Neuron (in vitro differentiated cells): Measurements from ENCODE around the gene RLBP1.

Source experiments
- H2AFZ ChIP-seq: one replicate; pipeline ENCODE4 v1.6.1; 2013; ENCODE audit warnings: low read depth, mild to moderate bottlenecking, inconsistent platforms, low read length, moderate library complexity
- H3K27me3 ChIP-seq: one replicate; pipeline ENCODE4 v1.6.1; 2013; ENCODE audit warnings: low read length; ENCODE audit not compliant: insufficient read depth
- H3K36me3 ChIP-seq: one replicate; pipeline ENCODE4 v1.6.1; 2013; ENCODE audit warnings: low read length; ENCODE audit not compliant: insufficient read depth
- H3K4me1 ChIP-seq: one replicate; pipeline ENCODE4 v1.6.1; 2013; ENCODE audit warnings: low read length; ENCODE audit not compliant: insufficient read depth
- H3K4me3 ChIP-seq: 2 replicates; pipeline ENCODE4 v1.5.1; 2013; ENCODE audit warnings: mild to moderate bottlenecking, low read length, moderate library complexity
- H3K9me3 ChIP-seq: one replicate; pipeline ENCODE4 v1.6.1; 2013; ENCODE audit warnings: low read length

RLBP1 gene

DNA sequence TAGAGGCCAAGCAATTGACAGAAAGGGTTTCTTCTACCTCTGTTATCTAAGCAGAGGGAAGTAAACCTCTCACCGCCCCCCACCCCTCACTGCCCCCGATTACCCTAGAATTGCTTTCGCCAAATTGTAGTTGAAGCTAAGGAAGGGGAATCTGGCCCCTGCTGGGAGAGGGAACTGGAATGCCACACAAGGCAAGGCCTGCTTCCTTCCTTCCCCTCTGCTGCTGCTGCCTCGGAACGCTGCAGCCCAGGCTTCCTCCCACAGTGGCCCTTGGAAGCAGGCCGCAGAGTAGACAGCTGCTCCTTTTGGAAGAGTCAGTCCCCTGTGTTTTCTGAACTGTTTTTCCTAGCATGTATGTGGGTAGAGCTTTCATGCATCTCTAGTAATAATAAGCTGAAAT lies 21.6 kb downstream of the RLBP1 start:
- Histone ChIP-seq H3K4me1 (peaks cover 51% of the 10 kb centered on the region), H3K36me3 (peaks cover 4% of the 10 kb centered on the region), H3K27me3 (no peaks in the 10 kb centered on the region), H3K4me3 (no peak overlapping the region), H2AFZ (no peak overlapping the region), H3K9me3 (no peaks in the 10 kb centered on the region)

DNA sequence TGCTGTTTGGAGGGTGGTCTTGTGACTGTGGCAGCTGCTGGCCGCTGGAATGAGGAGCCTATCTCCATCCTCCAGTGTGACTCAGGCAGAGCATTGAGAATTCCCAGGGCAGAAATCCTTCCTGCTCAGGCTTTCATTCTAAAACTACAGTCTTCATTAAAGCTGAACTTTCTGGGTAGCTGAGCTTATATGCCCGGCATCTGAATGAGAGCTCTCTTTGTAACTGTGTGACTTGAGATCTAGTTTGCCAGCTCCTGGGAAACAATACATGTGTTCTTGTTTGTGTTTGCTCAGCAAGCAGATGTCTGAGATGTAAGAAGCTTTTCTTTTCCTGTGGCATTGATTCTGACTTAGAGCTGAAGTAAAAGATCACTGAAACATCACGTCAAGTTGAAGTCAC lies 22.4 kb downstream of the RLBP1 start:
- Histone ChIP-seq H3K4me3 (no peak overlapping the region), H3K27me3 (no peaks in the 10 kb centered on the region), H3K4me1 (peaks cover 51% of the 10 kb centered on the region), H2AFZ (no peak overlapping the region), H3K36me3 (peaks cover 8% of the 10 kb centered on the region), H3K9me3 (no peaks in the 10 kb centered on the region)

DNA sequence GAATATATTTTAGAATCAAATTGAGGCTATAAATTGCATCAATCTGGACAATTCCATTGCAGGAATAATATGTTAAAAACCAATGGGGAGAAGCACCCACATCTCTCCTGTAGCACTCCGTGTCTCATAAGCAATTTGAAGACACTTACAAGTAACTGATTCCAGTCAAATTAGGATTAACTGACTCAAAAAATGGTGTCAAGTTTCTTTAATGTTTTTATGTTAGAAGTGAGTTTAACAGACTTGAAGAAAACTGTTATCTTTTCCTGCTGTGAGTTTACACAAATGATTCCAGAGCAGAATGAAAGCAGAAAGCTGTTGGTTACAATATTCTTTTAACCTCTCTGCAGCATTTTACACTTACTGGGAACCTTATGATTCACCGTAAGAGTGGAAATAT lies 23.2 kb downstream of the RLBP1 start:
- Histone ChIP-seq H3K9me3 (no peaks in the 10 kb centered on the region), H3K27me3 (no peaks in the 10 kb centered on the region), H3K4me1 (peaks cover 51% of the 10 kb centered on the region), H3K36me3 (peaks cover 12% of the 10 kb centered on the region), H3K4me3 (no peak overlapping the region), H2AFZ (no peak overlapping the region)

DNA sequence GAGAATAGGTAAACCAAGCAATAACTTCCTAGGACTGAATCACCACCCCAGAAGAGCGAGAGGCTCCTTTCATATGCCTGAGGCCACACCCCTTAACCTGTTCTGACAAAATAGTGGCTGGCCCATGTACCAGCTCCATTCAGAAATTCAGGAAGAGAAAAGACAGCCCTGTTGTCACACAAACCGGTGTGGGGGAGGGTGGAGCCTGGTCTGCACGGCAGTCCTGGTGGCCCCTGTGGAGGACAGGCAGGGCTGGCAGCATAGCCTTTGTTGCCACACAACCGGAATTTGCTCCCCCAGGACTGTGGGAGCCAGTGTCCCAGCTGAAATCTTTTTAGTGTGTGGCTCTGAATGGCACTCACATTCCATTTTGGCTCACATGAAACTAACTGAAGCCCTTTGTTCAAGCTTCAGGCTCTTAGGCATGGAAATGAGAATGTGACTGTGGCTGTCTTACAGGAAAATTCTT lies 23.8 kb downstream of the RLBP1 start:
- Histone ChIP-seq H3K36me3 (peaks cover 19% of the 10 kb centered on the region), H3K27me3 (no peaks in the 10 kb centered on the region), H3K4me1 (peaks cover 51% of the 10 kb centered on the region), H3K9me3 (no peaks in the 10 kb centered on the region), H2AFZ (no peak overlapping the region), H3K4me3 (no peak overlapping the region)

DNA sequence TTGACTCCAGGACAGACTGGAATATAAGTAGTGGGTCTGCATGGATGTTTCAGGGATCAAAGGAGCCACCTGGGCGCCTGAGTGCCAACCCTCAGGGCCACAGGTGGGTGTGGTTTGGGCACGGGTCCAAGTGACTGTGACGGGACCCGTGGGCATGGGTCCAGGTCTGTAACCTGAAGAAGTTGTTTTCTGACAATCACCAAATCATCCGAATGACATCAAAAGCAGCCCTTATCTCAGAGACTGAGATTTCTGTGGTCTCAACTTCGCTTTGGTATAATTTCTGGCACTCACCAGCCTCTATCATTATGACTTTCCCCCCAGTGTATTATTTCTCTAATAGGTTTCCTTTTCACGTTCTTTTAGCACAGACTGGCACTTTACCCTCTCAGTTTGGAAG lies 24.4 kb downstream of the RLBP1 start:
- peaks cover 22% of the 10 kb centered on the region for H3K36me3 ChIP-seq

DNA sequence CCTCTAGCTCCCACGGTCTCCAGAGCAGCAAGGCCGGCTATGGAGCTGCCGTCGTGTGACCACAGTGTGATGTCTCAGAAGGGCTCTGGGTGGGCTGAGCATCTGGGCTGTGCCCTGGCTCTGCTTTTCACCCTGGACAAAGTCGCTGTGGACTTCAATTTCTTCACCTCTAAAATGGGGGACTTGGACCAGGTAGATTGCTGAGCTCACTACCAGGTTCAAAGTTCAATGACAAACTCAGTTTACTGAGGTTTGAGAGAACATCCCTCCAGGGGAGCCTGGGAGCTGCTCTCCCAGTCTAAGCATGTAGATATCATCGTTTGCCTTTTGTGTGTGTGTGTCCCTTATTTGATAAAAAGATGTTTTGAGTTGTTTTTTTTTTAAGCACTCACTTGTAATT lies 25.1 kb downstream of the RLBP1 start:
- Histone ChIP-seq H3K4me1 (peaks cover 51% of the 10 kb centered on the region), H3K36me3 (peaks cover 26% of the 10 kb centered on the region), H3K27me3 (no peaks in the 10 kb centered on the region), H3K4me3 (no peak overlapping the region), H2AFZ (no peak overlapping the region), H3K9me3 (no peaks in the 10 kb centered on the region)

More for the DNA sequence above, 24.4 kb downstream of the RLBP1 start:
- Histone ChIP-seq H3K4me1 (peaks cover 51% of the 10 kb centered on the region), H2AFZ (no peak overlapping the region), H3K9me3 (no peaks in the 10 kb centered on the region), H3K27me3 (no peaks in the 10 kb centered on the region), H3K4me3 (no peak overlapping the region)

DNA sequence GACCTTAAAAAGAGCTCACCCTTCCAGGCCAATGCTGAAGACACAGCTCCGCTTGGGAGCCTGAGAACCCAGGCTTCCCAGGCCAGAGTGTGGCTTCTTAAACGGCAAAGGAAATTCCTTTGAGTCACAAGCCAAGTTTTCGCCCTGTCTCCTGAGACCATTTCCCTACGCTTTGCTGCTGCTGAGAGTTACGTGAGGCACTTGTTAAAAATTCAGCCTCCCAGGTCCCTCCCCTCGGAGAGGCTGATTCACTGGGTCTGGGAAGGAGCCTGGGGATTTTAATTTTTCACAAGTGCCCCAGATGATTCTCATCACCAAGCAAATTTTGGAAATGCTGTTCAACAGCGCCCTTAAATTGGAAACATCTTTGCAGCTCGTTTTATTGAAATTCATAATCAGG lies 25.5 kb downstream of the RLBP1 start:
- Histone ChIP-seq H3K27me3 (no peaks in the 10 kb centered on the region), H3K9me3 (no peaks in the 10 kb centered on the region), H3K4me3 (no peak overlapping the region), H3K4me1 (peaks cover 51% of the 10 kb centered on the region), H3K36me3 (peaks cover 26% of the 10 kb centered on the region), H2AFZ (no peak overlapping the region)

DNA sequence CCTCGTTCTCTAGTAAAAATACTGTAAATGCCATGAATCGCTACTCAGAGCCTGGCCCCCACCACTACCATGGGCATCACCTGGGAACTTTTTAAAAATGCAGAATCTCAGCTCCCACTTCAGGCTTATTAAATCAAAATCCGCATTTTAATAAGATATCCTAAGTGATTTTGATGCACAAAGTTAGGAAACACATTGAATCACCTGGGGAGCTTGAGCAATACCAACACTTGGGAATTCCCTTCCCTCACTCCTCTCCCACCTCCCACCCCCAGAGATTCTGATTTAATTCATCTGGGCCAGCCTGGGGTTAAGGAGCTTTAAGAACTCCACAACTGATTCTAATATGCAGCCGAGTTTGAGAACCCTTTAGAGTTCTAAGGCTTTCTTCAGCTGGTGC lies 26.8 kb downstream of the RLBP1 start:
- Histone ChIP-seq H2AFZ (no peak overlapping the region), H3K9me3 (no peaks in the 10 kb centered on the region), H3K27me3 (no peaks in the 10 kb centered on the region), H3K4me3 (no peak overlapping the region), H3K4me1 (peaks cover 43% of the 10 kb centered on the region), H3K36me3 (peaks cover 34% of the 10 kb centered on the region)

DNA sequence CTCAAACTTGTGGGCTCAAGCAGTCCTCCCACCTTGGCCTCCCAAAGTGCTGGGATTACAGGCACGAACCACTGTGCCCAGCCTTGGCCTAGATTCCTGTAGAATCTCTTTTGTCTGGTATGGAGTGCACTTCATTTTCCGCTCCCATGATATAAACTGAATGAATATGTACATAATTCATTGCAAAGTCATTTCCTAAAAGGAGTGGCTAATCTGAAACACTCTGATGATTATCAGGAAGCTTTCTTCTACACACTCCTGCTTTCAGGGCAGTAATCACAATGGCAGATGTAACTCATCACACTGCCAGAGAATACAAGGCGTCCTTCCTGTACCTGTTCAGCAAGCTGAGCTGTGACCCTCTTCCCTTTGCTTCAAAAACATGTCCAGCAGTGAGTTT lies 28.6 kb downstream of the RLBP1 start:
- peaks cover 49% of the 10 kb centered on the region for H3K36me3 ChIP-seq
- H3K4me3 ChIP-seq = no peak overlapping the region
- no peaks in the 10 kb centered on the region for H3K9me3 ChIP-seq

DNA sequence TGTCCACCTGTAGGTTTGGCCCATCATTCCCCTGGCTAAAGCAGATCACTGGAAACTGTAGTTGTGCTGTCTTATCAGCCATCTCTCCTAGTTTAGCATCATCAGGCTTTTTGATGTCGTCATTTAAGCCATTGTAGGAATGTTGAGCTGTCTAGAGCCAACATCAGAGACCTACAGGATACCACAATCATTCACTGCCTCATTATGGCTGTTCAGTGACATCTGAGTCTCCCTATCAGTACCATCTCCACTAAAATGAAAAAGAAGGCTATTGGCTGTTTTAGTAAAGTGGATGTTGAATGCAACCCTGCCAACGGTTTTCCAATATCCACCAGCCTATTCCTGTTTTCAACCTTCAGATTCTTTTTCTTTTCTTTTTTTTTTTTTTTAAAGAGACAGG lies 29.2 kb downstream of the RLBP1 start:
- H3K9me3 ChIP-seq = no peaks in the 10 kb centered on the region
- H3K27me3 ChIP-seq = no peaks in the 10 kb centered on the region
- peaks cover 49% of the 10 kb centered on the region for H3K36me3 ChIP-seq
- no peak overlapping the region for H2AFZ ChIP-seq
- H3K4me3 ChIP-seq = no peak overlapping the region
- H3K4me1 ChIP-seq = peaks cover 19% of the 10 kb centered on the region

More for the DNA sequence above, 28.6 kb downstream of the RLBP1 start:
- no peak overlapping the region for H2AFZ ChIP-seq
- H3K4me1 ChIP-seq = peaks cover 24% of the 10 kb centered on the region
- H3K27me3 ChIP-seq = no peaks in the 10 kb centered on the region

DNA sequence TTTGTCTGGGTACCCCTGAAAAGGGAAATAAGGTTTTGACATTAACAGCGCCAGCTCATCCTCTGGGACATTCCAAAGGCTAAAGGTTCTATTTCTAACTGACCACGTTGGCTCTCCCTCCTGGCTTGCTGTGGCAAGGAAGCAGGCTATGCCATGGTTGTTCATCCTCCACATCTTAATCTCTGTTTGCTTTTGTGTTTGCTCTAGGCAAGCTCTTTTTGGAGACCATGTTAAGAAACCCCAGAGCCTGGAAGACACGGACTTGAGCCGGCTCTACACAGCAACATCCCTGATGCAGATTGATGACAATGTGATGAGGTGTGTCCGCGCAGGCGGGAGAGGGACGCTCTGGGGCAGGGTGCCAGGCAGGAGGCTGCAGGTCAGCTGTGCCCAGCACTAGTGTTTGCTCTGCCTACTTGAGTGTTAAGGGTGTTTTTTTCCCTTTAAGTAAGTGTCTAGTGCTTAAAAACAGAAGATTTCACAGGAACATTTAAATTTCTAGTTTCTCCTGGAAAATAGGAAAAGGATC lies 33.3 kb downstream of the RLBP1 start:
- Histone ChIP-seq H3K4me3 (no peak overlapping the region), H3K4me1 (no peaks in the 10 kb centered on the region), H3K36me3 (peaks cover 47% of the 10 kb centered on the region), H2AFZ (no peak overlapping the region), H3K27me3 (no peaks in the 10 kb centered on the region), H3K9me3 (no peaks in the 10 kb centered on the region)

DNA sequence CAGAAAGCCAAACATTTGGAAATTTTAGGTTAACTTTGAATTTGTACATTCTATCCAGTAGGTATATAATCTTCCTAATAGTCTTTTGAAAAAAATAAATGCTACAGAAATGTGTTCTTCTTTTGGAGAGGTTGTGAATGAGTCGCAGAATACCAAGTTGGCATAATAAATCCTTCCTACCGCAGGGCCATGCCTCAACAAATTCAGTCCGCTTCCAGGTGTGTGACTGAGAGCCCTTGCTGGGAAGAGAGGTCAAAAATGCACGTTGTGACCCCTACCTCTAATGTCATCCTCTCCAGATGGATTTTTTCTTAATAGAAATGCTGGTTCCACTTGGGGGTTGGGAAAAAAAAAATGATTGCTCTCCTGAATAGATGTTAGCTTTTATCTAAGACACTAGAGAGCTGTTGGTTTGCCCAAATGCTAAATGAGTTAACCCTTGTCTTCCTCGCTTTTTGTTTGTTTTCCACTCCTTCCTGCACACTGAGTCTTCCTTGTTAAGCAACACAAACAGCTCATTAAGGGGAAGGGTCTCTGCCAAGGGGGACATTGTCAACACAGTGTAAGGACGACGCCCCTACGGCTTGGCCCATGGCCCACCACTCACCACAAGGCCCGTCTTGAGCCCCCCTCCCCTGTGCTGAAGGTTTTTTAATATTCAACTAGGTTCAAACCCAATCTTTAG lies 33.9 kb downstream of the RLBP1 start:
- Histone ChIP-seq H2AFZ (no peak overlapping the region), H3K36me3 (peaks cover 41% of the 10 kb centered on the region), H3K4me1 (no peaks in the 10 kb centered on the region), H3K27me3 (no peaks in the 10 kb centered on the region), H3K9me3 (no peaks in the 10 kb centered on the region), H3K4me3 (no peak overlapping the region)

DNA sequence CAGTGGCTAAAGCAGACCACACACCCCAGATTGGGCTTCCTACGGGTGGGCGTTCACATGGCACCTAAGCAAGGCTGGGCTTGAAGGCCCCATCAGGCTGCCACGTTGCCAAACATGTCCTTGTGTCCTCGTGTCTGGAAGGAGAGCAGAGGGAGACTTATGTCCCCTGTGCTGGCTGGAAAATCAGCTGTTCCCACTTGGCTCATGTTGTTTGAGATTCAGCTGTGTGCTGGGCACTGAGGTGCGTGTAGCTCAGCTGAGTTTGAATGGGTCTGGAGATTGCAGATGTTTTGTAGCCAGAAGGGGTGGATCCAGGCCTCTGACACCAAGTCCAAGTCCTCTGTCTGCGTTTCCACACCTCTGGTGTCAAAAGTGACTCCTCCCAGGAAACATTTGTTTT lies 34.6 kb downstream of the RLBP1 start:
- no peak overlapping the region for H2AFZ ChIP-seq
- no peaks in the 10 kb centered on the region for H3K9me3 ChIP-seq
- H3K36me3 ChIP-seq = peaks cover 36% of the 10 kb centered on the region
- no peak overlapping the region for H3K4me3 ChIP-seq
- H3K27me3 ChIP-seq = no peaks in the 10 kb centered on the region
- H3K4me1 ChIP-seq = no peaks in the 10 kb centered on the region
